ENCODE results near the gene VIL1. TPM values are rescaled to one million over a fixed set of nuclear protein-coding genes. Genes with fewer than 3 reads are reported as not detected.

VIL1 gene
- total RNA-seq, 1 experiment from 2014 or later = not detected

DNA sequence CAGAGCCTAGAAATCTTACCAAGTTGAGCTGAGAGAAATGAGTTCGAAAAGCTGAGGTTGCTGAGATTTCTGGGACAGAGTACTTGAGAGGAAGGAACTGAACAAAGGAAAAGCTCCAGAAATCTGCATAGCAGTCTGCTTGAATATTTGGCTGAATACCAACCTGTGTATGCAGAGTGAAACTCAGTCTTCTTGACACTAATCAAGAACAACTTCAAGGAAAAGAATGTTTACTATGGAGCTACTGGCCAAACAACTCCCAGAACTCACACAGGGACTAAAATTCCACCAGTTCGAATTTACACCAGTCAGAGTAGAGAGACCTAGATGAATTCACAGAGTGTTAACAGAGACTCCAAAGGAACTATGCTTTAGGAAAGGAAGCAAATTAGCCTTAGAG is 82.7 kb downstream of the VIL1 start:
- DNase-seq (ENCODE audit: low read depth) = no peak

Other genes starting within 250 kb of the VIL1 start
- gene ARPC2, start 201.9 kb upstream of the VIL1 start, total RNA-seq (2014; rRNA removed; shearing (Covaris generic)) = 600 and 648 TPM in 2 replicates
- gene GPBAR1, start 158.1 kb upstream of the VIL1 start, total RNA-seq (2014; rRNA removed; shearing (Covaris generic)) = 0.12 TPM in 1 of 2 replicates, not detected in the other
- gene AAMP, start 149.0 kb upstream of the VIL1 start, total RNA-seq (2014; rRNA removed; shearing (Covaris generic)) = 126 and 163 TPM in 2 replicates
- gene PNKD, start 148.6 kb upstream of the VIL1 start, total RNA-seq (2014; rRNA removed; shearing (Covaris generic)) = 85.5 and 98.8 TPM in 2 replicates
- 151 and 154 TPM in 2 replicates for gene TMBIM1, start 126.6 kb upstream of the VIL1 start, total RNA-seq (2014; rRNA removed; shearing (Covaris generic))
- not detected in 2 replicates for gene CATIP, start 62.3 kb upstream of the VIL1 start, total RNA-seq (2014; rRNA removed; shearing (Covaris generic))
- gene SLC11A1, start 36.9 kb upstream of the VIL1 start, total RNA-seq (2014; rRNA removed; shearing (Covaris generic)) = under 0.01 and 0.10 TPM in 2 replicates
- 62.4 and 87.2 TPM in 2 replicates for gene CTDSP1, start 19.3 kb upstream of the VIL1 start, total RNA-seq (2014; rRNA removed; shearing (Covaris generic))
- 12.0 and 12.3 TPM in 2 replicates for gene USP37, start 149.2 kb downstream of the VIL1 start, total RNA-seq (2014; rRNA removed; shearing (Covaris generic))
- gene CNOT9, start 149.7 kb downstream of the VIL1 start, total RNA-seq (2014; rRNA removed; shearing (Covaris generic)) = 90.0 and 100 TPM in 2 replicates
- 8.5 and 10.2 TPM in 2 replicates for gene PLCD4, start 188.8 kb downstream of the VIL1 start, total RNA-seq (2014; rRNA removed; shearing (Covaris generic))
- gene ZNF142, start 240.5 kb downstream of the VIL1 start, total RNA-seq (2014; rRNA removed; shearing (Covaris generic)) = 11.3 and 13.6 TPM in 2 replicates
- gene BCS1L, start 240.6 kb downstream of the VIL1 start, total RNA-seq (2014; rRNA removed; shearing (Covaris generic)) = 47.0 and 49.8 TPM in 2 replicates

Data from RPMI7951 (cell line).